NCI-H2081 (cell line): ENCODE data around the gene TSEN2.
"Not testable (repeated sequence)": the region's sequence is repeated elsewhere in the genome, so short reads cannot be mapped to it uniquely, and the experiment has no call there.

ENCODE experiments used
- DNase-seq, 2 experiments: peaks; one replicate each; lab custom pipeline; 2025; lab: John Stamatoyannopoulos, UW

TSEN2 gene

DNA sequence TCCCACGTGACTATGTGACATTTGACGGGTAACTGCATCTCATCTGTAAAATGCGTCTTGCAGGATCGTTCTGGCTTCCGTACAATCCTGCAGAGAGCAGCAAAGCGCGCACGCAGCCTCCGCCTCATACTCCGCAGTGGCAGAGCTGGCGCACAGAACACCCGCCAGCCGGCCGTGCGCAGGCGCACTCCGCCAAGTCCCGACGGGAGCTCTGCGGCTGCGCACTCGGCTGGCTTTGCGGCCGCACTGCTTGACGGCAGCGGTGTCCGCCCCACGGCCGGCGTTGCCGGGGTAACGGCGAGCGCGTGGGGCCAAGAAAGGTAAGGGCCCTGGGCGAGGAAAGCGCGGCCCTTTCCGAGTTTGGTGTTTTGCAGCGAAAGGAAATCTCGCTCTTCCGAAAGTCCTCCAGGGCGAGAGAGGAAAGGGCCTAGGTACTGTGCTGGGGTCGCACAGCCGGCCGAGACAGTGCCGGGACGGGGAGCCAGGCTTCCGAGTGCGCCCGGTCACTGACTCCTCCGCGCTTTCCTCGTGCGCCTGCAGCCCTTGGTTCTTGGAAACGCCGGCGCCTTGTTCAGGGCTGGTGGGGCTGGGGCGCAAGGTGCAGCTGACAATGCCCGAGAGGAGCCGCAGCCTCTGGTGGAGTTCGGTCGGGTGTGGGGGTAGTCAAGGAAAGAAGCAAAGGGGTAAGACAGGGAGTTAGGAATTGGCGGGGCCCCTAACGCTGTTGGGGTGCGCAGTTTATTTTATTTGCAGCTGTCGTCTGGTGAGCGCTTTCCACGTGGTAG is at the start of gene TSEN2:
Gene TSEN2, plus strand, starts transcription at position 283 of the 785 bp plus-strand sequence. CDS start 5,321 bp downstream, outside the sequence.
- peak; percentile 94 to 96 for DNase-seq

DNA sequence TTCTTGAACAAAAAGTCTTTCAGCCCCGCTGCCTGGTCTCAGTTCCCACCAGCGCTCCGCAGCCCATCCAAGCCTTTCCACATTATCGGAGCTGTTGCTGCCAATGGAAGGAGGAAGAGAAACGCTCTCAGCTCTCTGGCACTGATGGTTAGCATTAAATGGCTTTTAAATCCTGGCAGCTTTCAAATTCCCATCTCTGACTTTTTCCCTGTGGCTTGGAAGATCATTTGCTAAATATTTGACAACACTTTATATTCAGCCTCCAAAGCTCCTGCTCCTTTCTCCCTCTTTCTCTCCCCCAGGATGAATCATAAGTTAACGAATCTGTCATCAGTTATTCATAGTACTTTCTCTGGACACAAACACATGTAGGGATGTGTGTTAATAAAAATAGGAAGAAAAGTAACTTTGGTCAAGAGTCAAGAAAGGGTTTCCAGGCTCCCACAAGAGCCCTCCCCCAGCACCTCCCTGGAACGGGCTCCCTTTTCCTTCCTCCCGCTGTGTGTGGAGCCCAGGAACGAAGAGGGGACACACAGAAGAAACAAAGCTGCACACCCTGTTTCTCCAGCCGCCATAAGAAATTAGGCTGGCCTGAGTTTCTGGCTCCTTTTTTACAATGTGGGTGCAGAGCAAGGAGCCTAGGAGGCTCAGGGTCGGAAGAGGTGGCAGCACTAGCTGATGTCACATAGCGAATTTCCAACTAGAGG is 47.6 kb upstream of the TSEN2 start:
- DNase-seq, result no peak

DNA sequence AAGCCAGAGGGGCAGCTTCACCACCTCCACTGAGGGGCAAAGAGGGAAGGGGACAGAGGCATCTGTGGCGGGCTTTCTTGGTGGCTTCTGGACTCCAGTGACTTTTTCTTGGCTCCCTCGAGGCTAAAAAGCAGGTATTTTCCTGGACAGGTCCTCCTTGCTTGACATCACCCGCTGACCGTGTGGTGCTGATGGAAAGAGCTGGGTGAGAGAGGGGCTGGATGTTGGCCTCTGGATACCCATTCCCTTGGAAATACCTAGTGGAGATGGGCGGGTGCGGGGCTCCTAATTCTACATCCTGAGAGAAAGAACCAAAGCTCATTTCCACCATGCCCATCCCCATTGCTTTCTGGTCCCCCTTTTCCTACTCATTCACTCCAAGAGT is 47.1 kb upstream of the TSEN2 start:
- DNase-seq, result no peak

DNA sequence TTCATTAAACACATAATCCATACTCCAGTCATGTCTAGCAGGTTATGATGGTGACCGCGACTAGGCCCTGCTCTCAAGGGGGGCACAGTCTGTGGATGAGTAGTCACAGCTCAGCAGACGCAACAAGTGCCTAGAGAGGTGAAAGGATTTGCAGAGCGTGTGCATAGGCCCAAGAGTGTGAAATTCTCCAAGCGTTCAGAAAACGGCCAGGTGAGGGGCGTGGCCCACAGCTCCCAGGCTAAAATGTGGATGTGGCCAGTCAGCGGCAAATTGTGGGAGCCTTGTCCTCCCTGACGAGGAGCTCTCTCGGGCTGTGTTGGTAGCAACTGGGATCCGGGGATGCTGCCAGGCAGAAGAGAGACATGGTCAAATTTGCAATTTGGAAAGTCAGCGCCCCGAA is 46.4 kb upstream of the TSEN2 start:
- no peak for DNase-seq

DNA sequence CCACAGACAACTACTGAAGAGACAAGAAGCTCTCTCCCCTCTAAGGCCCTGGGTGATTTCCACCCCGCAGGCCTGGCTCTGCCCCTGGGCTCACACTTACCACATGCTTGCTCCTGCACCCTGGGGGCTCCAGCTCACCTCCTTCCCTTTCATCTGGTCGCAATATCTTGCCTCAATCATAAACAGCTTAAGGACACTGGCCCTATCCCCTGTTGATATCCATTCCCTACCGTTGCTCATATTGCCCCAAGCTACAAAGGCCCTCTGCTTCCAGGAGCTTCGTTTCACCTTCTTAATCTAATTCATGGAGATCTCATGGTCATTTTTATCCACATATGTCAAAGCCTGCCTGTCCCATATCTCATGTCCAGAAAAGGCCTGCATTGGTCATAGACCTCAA is 46.0 kb upstream of the TSEN2 start:
- no peak for DNase-seq

DNA sequence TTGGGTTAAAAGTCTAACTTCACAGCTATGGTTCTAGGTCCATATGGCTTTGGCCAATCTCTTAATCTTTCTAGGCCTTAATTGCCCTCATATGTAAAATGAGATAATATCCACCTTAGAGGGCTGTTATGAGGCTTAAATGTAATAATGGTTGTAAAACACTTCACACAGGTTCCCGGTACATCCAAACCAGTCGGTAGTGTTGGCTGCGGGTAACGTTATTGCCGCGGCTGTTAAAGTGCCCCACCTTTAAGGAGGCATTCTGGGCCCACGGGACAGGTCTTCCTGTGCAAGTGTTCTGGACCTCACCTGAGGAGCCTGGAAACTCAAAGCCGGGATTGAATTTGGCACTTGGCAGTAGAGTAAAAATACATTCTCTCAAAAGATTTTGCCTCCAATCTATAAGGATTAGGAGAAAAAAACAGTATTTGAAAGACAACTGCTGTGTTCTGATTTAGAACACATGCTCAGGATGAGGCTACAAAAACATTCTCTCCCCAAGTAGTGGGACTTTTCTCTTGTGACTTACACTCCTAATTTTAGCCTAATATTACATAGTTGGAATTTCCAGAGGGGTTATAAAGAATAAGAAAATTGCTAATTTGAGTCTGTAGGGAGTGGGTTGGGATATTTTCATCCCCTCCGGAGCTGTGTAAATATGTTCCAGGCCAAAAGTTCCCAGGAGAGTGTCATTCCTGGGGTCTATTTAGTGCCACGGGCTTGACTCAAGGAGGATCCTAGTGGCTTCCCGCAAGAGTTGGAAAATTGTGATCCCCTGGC is 44.9 kb upstream of the TSEN2 start:
- DNase-seq, result no peak

DNA sequence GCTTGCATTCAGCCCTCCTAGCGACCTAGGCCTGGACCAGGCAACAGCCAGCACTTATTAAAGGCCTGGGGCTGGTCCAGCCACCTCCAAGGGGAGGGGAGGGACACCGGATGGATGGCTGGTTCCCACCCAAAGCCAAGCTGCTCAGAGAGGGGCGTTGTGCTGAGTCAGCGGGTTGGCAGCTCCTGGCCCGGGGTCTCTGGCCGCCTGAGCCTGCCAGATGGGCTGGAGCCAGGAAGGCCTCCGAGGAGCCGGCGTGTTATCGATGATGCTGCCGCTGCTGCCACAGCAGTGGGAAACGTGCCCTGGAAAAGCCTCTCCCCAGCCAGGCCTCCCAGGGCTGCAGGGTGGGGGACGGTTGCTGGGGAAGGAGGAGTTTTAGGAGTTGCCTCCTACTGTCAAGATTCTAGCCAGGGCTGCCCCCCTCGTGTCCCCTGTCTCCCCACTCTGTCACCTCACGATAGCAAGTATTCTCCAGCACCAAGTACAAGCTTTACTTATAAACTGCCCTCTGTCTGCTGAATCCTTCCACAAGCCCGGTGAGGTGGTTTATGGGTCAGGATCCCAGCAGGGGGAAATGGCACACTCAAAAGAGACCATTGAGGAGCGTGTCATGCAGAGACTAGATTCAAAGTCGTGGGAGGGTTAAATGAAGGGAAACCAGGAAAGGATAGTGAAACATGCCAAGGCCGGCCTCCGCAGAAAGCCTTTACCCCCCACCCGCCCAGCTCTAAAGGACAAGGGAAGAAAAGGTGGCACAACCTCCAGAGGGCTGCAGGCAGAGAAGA is 43.2 kb upstream of the TSEN2 start:
- DNase-seq, result no peak

DNA sequence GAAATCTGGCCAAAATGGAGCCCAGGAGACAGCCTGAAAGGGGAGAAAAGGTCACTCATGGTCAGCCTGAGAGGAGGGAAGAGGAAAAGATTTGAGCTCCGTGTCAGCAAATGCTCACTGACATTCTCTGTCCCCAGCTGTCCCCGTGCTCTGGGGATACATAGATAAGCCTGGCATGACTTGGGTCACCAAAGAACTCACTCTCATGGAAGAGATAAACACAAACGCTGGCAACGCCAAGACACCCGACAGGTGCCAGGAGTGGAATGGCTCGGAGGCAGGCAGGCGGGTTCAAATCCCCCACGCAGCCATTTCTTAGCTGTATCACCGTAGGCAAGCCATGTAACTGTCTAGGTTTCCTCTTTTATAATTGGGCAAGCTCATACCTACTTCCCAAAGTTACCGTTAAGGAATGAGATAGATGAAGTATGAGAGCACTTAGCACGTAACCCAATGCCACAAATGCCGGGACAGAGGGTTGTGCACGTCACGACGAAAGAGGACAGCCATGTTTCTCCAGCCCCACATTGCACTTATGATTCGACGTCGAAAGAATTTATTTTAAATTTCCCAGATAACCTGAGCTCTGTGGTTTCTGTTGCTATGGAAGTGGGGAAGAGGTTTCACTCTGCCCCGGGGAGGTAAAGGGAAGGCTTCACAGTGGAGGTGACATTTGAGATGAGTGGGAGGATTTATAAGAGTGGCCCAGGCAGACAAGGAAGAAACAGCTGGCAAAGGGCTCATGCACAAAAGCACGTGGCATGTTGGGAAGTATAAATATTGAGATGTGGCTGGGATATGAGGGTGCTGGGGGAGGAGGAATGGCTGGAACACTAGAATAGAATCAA is 41.4 kb upstream of the TSEN2 start:
- no peak for DNase-seq

DNA sequence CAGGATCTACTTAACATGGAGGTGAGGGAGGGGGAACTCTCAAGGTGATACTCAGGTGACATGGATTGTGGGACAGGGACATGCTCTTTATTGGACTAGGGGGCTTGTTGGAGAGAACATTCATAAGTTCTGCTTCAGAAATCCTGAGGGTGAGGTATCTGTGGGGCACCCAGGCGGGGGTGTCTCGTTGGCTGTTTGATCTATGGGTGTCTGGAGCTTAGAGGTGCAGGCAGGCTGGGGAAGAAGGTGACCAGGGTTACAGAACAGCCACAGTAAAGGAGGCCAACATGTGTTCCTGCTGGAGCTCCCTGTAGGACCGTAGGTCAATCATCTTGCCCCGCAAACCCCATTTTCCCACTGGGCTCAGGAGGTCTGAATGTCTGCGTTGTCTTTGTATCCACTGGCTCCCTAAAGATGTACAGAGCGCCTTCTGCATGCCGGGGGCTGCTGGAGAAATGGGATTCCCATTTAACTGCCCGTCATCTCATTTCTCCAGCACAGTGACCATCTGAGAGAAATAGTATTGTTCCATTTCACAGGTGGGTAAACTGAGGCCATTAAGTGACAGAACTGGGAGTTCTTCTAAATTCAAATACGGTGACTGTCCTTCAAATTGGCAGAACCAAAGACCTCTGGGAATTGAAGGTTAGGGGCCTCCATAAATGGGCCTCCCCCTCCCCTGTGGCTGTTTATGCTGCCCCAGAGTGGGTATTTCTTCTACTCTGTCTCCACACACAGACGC is 40.3 kb upstream of the TSEN2 start:
- DNase-seq, result no peak

DNA sequence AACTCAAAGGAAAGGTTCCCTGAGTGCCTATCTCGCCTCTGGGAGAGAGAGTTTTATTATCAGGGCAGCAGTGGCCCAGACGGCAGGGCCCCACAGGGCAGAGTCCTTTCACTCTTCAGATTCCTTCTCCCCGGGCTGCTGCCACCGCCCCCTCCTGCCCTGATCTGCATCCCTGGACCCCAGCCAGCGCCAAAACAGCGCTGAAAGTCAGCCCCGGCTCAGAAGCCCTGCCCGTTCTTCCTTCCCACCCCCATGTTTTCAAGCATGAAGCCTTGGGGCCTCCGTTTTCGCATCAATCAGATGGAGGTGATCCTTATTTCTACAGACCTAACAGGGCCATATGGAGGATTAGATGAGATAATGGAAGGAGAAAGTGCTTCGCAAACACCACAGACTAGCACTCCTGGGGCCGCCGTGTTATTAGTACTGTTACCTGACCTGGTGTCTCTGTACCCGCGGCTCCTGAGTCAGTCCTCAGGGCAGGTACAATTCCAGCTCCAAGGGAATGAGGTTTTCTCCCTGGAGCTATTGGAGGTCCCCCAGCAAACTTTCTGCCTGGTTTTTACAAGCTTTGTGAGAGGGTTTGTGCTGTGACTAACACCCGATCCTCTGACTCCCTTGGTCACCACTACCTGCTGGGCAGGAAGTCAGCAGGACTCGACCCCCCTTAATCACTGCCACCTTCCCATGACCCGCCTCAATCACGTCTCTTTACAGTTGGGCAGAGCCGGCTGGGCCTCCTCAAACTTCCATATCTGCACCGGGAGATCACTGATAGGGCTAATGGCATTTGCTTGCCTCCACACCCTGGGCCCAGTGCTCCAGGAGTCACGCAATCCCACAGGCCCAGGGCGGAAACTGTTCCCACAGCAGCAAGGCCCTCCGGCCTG is 39.5 kb upstream of the TSEN2 start:
- no peak for DNase-seq

DNA sequence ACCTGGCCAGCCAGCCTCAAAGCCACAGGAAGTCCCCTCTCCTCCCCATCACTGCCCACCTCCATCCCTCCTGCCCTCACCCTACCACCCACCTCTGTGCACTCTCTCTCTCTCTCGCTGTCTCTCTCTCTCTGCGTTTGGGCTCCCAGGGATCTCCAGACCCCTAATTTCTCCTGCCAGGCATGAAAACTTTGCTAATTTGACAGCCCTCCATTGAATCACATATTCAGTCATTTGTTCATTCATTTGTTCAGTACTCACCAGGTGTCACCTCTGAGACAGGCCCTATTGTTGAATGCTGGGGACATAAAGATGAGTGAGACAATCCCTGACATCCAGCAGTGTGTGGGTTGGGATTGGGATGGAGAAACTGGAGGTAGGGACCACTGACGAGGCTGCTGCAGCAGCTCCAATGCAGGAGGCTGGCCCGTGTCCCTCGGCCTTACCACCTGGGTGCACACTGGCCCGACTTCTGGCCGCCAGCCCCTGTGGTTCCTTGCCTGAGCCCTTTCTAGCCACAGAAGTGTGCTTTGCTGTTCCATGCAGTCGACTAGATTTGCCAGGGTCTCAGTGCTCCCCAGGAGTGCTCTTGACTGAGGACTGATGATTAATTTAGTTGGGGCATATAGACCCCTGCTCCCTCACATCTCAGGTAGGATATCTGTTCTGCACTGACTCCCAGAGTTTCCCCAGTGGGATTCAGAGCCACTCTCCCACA is 38.6 kb upstream of the TSEN2 start:
- DNase-seq, result no peak

DNA sequence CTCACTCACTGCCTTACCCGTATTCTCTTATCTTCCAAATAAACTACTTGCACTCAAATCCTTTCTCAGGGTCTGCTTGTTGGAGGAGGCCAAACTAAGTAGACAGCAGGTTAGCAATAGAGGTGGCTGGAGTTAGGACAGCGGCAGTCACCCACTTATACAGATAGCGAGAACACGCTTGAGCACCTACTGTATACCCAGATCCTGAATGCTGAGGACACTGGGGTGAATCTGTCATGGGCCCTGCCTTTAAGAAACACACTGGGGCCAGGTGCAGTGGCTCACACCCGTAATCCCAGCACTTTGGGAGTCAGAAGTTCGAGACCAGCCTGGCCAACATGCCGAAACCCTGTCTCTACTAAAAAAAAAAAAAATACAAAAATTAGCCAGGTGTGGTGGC is 38.0 kb upstream of the TSEN2 start:
- no peak for DNase-seq

DNA sequence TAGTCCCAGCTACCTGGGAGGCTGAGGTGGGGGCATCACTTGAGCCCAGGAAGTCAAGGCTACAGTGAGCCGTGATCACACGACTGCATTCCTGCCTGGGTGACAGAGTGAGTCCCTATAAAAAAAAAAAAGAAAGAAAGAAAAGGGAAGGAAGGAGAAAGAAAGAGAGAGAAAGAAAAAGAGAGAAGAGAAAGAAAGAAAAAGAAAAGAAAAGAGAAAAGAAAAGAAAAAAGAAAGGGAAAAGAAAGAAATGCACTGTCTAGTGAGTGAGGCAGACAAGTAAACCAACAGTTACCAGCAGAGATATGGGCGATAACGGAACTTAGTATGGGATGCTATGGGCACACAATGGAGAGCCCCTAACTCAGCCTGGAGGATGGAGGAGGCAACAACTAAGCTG is 37.2 kb upstream of the TSEN2 start:
- no peak for DNase-seq

DNA sequence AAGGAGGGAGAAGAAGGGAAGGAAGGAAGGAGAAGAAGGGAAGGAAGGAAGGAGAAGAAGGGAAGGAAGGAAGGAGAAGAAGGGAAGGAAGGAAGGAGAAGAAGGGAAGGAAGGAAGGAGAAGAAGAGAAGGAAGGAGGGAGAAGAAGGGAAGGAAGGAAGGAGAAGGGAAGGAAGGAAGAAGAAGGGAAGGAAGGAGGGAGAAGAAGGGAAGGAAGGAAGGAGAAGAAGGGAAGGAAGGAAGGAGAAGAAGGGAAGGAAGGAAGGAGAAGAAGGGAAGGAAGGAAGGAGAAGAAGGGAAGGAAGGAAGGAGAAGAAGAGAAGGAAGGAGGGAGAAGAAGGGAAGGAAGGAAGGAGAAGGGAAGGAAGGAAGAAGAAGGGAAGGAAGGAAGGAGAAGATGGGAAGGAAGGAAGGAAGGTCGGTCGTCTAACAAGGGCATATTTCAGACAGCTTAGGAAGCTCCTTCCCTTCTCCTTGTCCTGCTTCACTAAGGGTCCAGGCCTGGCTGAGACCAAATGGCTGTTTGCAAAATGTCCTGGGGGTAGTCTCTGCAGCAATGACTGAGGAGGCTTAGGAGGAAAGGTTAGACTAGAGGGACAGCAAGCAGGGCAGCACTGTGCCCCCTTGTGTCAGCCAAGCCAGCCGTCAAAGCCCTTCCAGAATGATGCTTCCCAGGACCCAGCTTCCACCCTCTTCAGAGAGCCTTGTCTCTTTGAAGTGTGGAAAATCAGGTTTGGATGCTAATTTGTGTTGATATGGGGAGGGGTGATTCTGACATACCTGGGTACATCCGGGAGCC is 35.7 kb upstream of the TSEN2 start:
- not testable (repeated sequence) for DNase-seq

DNA sequence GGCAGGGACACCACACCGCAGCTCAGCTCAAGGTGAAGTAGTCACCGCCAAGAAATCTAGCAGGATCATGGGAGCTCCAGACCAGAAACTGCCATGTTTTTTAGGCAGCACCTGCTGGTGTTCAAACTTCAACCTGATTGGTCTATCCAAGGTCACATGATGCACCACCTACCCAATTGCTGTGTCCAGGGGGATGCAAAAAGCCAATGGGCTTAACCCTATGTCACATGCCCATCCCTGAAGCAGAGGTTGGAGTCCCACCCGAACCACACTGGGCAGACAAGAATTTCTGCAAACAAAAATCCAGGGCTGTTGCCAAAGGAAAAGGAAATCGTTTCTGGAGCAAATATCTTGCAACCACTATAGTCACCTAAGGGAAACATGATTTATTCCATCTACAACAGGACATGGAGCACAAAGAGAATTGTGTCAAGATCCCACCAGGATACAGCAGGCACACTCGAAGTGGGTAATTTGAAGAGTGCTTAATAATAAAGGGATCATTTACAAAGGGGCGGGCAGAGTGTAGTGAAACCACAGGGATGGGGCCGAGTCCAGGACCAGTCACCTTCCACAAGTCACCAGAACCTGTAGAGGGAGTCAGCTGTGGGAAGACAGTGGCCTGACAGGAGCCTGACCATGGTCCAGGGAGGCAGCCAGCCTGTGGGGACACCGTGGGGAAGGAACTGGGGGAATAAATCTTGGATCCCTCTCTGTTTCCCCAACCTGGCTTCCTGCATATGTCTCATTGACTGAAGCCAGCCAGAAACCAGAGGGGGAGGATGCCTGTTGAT is 34.2 kb upstream of the TSEN2 start:
- DNase-seq, result peak in 1 of 2 experiments; percentile 18

DNA sequence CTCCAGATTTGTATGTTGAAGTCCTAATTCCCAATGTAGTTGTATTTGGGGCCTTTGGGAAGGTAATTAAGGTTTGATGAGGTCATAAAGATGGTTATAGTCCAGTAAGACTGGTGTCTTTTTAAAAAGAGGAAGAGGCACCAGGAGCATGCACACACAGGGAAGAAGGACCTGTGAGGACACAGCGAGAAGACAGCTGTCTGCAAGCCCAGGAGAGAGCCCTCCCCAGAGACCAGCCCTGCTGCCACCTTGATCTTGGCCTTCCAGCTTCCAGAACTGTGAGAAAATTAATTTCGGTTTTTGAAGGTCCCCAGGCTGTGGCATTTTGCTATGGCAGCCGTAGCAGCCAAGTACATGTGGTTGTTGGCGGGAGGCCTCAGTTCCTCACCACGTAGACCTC is 32.8 kb upstream of the TSEN2 start:
- no peak for DNase-seq

DNA sequence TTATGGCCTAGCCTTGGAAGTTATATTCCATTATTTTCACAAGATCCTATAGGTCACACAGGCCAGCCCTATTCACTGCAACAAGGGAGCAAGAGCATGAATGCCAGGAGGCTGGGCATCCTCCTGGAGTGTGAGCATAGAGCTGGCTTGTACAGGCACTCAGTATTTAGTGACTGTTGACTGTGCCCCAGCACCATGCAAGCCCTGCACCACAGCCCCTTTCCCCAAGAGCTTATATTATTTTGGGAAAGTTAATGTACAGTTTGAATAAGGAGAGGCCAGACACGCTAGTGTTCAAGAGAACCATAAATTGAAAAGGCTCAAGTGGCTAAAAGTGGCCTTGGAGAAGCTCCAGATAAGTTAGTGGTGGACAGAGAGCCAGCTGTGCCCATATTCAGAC is 32.3 kb upstream of the TSEN2 start:
- no peak for DNase-seq
